Psoas muscle (tissue), 7 donors: ENCODE data around the gene XYLB. TPM values are rescaled to one million over a fixed set of nuclear protein-coding genes. Genes with fewer than 3 reads are reported as not detected.

Experiments
- polyA plus RNA-seq, 3 donors: library from polyadenylated mRNA; stranded (reverse); fragments of 200-250 nt; gene quantifications; one replicate each; pipeline ENCODE4 v1.2.3, GENCODE V29; 2013
- total RNA-seq, 4 donors: library from RNA; stranded (reverse); fragmentation: NEBNext Ultra II Directional in 2 of 4; extraction: Animal tissue kit (Norgen Biotek cat#: 25700) in 2 of 4; gene quantifications; one replicate each; pipeline versions ENCODE4 v1.2.1 to v1.2.4, GENCODE V29; 2021 to 2023
- donor health status: healthy with polysubstance abuse.
- donor health status: DM: no; HTN: no; CAD: no; lungs with moderate emphysema.
- donor health status: Bipolar disorder and iron deficiency.
- donor health status: healthy.
- donor health status: DM: no; HTN: no; CAD: no.
- donor health status: DM: no; HTN: no; CAD: no.
- donor health status: DM: yes; HTN: yes; CAD: no.

Gene XYLB
- total and polyA plus RNA-seq, 7 donors = 0.11 to 1.3 (median 0.78) TPM

Other genes starting within 250 kb of the XYLB start
- 10 to 100 TPM; 34.9 to 48.6 (median 40.7) TPM for gene ACAA1, start 209.7 kb upstream of the XYLB start, total RNA-seq
- 10 to 100 TPM; 23.6 to 52.2 (median 28.6) TPM for gene ACAA1, start 209.7 kb upstream of the XYLB start, polyA plus RNA-seq
- gene MYD88, start 208.1 kb upstream of the XYLB start, total RNA-seq = 1 to 10 TPM; 3.8 to 6.0 (median 4.6) TPM
- gene MYD88, start 208.1 kb upstream of the XYLB start, polyA plus RNA-seq = 1 to 10 TPM; 2.9 to 7.0 (median 3.0) TPM
- 10 to 100 TPM; 30.6 to 60.1 (median 47.7) TPM for gene OXSR1, start 181.2 kb upstream of the XYLB start, total RNA-seq
- 10 to 100 TPM; 26.4 to 59.6 (median 47.4) TPM for gene OXSR1, start 181.2 kb upstream of the XYLB start, polyA plus RNA-seq
- gene SLC22A13, start 81.0 kb upstream of the XYLB start, total RNA-seq = under 1 TPM; 0.20 to 0.64 (median 0.45) TPM
- gene SLC22A13, start 81.0 kb upstream of the XYLB start, polyA plus RNA-seq = under 1 TPM; 0.11 to 0.29 (median 0.12) TPM
- gene SLC22A14, start 64.5 kb upstream of the XYLB start, total RNA-seq = under 1 TPM; 0.08 to 0.64 (median 0.23) TPM
- gene SLC22A14, start 64.5 kb upstream of the XYLB start, polyA plus RNA-seq = under 1 TPM; 0.18 to 0.31 (median 0.26) TPM
- gene ACVR2B, start 107.1 kb downstream of the XYLB start, total RNA-seq = 10 to 100 TPM in 1 of 4 donors, 1 to 10 TPM in 3; 3.4 to 11.9 (median 6.9) TPM
- gene ACVR2B, start 107.1 kb downstream of the XYLB start, polyA plus RNA-seq = 1 to 10 TPM in 1 of 3 donors, under 1 TPM in 2; 0.59 to 1.6 (median 0.94) TPM
- gene EXOG, start 149.6 kb downstream of the XYLB start, total RNA-seq = 10 to 100 TPM in 1 of 4 donors, 1 to 10 TPM in 3; 2.9 to 14.5 (median 6.1) TPM
- gene EXOG, start 149.6 kb downstream of the XYLB start, polyA plus RNA-seq = 1 to 10 TPM; 3.2 to 5.4 (median 3.3) TPM